Glutamatergic neuron (in vitro differentiated cells): ENCODE results near the gene P3H2. TPM values are rescaled to one million over a fixed set of nuclear protein-coding genes. Genes with fewer than 3 reads are reported as not detected.

Experiments used
- DNase-seq: peaks from one replicate; pipeline ENCODE4 v3.0.0; 2022
- H3K27ac Mint-ChIP-seq: one replicate; pipeline ENCODE4 v1.8.0; 2020; ENCODE audit warnings: mild to moderate bottlenecking, mixed read lengths, inconsistent platforms; ENCODE audit not compliant: unreplicated experiment
- H3K27me3 Mint-ChIP-seq: one replicate; pipeline ENCODE4 v1.8.0; 2020; ENCODE audit warnings: mild to moderate bottlenecking, moderate library complexity, mixed read lengths, inconsistent platforms; ENCODE audit not compliant: unreplicated experiment
- H3K36me3 Mint-ChIP-seq: one replicate; pipeline ENCODE4 v1.8.0; 2020; ENCODE audit warnings: mild to moderate bottlenecking, mixed read lengths, inconsistent platforms; ENCODE audit not compliant: unreplicated experiment
- H3K4me1 Mint-ChIP-seq: one replicate; pipeline ENCODE4 v1.8.0; 2020; ENCODE audit warnings: mild to moderate bottlenecking, low read depth, mixed read lengths, inconsistent platforms; ENCODE audit not compliant: unreplicated experiment
- H3K4me3 Mint-ChIP-seq: one replicate; pipeline ENCODE4 v1.8.0; 2020; ENCODE audit warnings: mild to moderate bottlenecking, mixed read lengths, inconsistent platforms; ENCODE audit not compliant: unreplicated experiment
- H3K9me3 Mint-ChIP-seq: one replicate; pipeline ENCODE4 v1.8.0; 2020; ENCODE audit warnings: mild to moderate bottlenecking, moderate library complexity, mixed read lengths, inconsistent platforms; ENCODE audit not compliant: unreplicated experiment
- long read RNA-seq: library from polyadenylated mRNA; unstranded; transcript quantifications from one replicate; pipeline ENCODE4 v2.0.0, GENCODE V29; 2020; ENCODE audit not compliant: unreplicated experiment
- total RNA-seq: library from RNA; stranded (reverse); fragmentation: NEBNext Ultra II Directional; extraction: Animal tissue kit (Norgen Biotek cat#: 25700); gene quantifications from one replicate; pipeline ENCODE4 v1.2.1, GENCODE V29; 2021; ENCODE audit not compliant: unreplicated experiment
- TF ChIP-seq, protein P1 (sequence below): fragments of 200-600 bp; sonication (generic); IDR thresholded peaks from one replicate; pipeline ENCODE4 v1.5.0; 2021; ENCODE audit not compliant: partially characterized antibody, unreplicated experiment

P3H2 gene, protein sequence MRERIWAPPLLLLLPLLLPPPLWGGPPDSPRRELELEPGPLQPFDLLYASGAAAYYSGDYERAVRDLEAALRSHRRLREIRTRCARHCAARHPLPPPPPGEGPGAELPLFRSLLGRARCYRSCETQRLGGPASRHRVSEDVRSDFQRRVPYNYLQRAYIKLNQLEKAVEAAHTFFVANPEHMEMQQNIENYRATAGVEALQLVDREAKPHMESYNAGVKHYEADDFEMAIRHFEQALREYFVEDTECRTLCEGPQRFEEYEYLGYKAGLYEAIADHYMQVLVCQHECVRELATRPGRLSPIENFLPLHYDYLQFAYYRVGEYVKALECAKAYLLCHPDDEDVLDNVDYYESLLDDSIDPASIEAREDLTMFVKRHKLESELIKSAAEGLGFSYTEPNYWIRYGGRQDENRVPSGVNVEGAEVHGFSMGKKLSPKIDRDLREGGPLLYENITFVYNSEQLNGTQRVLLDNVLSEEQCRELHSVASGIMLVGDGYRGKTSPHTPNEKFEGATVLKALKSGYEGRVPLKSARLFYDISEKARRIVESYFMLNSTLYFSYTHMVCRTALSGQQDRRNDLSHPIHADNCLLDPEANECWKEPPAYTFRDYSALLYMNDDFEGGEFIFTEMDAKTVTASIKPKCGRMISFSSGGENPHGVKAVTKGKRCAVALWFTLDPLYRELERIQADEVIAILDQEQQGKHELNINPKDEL
- 28.6 TPM for total RNA-seq
- long read RNA-seq, partial matches to known transcripts: 0 of 1 reads
- long read RNA-seq, other reads (novel, unspliced or antisense): 1 of 1 reads

DNA sequence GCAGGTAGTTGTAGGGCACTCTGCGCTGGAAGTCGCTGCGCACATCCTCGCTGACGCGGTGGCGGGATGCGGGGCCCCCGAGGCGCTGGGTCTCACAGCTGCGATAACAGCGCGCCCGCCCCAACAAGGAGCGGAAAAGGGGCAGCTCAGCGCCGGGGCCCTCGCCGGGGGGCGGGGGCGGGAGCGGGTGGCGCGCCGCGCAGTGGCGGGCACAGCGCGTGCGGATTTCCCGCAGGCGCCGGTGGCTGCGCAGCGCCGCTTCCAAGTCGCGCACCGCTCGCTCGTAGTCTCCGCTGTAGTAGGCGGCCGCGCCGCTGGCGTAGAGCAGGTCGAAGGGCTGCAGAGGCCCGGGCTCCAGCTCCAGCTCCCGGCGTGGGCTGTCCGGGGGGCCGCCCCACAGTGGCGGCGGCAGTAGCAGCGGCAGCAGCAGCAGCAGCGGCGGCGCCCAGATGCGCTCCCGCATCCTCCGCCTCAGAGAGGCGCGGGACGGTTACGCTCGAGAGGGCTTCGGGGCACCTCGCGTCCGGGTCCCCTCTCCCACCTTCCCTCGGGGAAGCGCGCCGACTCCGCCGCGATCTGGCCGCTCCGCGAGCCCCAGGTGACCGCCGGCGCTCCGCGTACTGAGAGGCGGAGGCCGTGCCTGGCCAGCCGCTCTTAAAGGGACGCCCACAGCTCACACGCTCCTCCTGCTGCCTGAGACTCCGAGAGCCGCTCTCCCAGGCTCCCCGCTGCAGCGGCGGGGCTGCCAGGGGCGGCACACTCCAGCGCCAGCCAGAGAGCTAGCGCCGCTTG is at the start of gene P3H2:
P3H2 (minus strand) TSS at position 629 of the 792 bp plus-strand sequence; CDS start at position 463, 166 bp downstream.
- Mint-ChIP-seq H3K4me3 (peak within 1 kb of the TSS; percentile 84), H3K27ac (no peak within 1 kb of the TSS), H3K4me1 (no peaks in the 10 kb centered on the region), H3K27me3 (peaks cover 6% of the 10 kb centered on the region), H3K36me3 (no peaks in the 10 kb centered on the region), H3K9me3 (no peaks in the 10 kb centered on the region)
- TF ChIP-seq, protein P1, sequence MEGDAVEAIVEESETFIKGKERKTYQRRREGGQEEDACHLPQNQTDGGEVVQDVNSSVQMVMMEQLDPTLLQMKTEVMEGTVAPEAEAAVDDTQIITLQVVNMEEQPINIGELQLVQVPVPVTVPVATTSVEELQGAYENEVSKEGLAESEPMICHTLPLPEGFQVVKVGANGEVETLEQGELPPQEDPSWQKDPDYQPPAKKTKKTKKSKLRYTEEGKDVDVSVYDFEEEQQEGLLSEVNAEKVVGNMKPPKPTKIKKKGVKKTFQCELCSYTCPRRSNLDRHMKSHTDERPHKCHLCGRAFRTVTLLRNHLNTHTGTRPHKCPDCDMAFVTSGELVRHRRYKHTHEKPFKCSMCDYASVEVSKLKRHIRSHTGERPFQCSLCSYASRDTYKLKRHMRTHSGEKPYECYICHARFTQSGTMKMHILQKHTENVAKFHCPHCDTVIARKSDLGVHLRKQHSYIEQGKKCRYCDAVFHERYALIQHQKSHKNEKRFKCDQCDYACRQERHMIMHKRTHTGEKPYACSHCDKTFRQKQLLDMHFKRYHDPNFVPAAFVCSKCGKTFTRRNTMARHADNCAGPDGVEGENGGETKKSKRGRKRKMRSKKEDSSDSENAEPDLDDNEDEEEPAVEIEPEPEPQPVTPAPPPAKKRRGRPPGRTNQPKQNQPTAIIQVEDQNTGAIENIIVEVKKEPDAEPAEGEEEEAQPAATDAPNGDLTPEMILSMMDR: no peak
- peak; percentile 87 for DNase-seq

DNA sequence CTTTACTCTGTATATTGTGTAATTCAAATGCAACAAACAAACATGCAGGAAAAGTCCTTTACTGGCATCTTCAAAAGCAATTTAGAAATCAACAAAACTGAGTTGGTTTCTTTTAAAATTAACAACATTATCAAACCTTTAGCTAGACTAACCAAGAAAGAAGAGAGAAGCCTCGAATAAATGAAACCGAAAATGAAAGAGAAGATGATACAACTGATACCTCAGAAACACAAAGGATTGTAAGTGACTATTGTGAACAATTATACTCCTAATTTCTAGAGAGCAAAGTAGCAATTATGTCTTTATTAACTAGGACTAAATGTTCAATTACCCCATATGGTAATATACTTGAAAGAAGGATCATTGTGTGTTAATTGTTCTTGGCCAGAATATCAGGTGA is 49.2 kb upstream of the P3H2 start:
- Mint-ChIP-seq H3K27ac (no peak overlapping the region), H3K36me3 (no peaks in the 10 kb centered on the region)

DNA sequence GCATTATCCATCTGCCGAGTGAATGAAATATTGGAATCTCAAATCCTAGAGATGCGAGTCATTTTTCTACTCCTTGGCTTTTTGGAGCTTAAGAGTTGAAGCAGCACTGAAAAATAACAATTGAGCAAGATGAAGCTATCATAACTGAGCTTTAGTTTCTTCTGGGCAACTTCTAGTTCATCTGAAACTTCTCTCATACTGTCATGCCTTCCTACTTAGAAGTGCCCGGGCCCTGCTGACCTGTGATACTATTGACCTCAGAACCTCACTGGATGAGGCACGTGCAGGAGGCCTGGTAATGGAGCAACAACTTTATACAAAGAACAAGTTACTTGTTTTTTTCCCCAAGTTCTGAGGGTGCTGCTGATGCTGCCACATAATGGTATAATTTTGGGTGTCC is 48.5 kb upstream of the P3H2 start:
- no peak overlapping the region for H3K27ac Mint-ChIP-seq
- H3K27me3 Mint-ChIP-seq: no peaks in the 10 kb centered on the region
- H3K36me3 Mint-ChIP-seq: no peaks in the 10 kb centered on the region
- H3K4me1 Mint-ChIP-seq: no peaks in the 10 kb centered on the region
- H3K4me3 Mint-ChIP-seq: no peak overlapping the region
- DNase-seq: no peak
- TF ChIP-seq, protein P1: no peak
- no peaks in the 10 kb centered on the region for H3K9me3 Mint-ChIP-seq

More for the DNA sequence above, 49.2 kb upstream of the P3H2 start:
- no peaks in the 10 kb centered on the region for H3K27me3 Mint-ChIP-seq
- TF ChIP-seq, protein P1: no peak
- no peak overlapping the region for H3K4me3 Mint-ChIP-seq
- DNase-seq: no peak
- no peaks in the 10 kb centered on the region for H3K9me3 Mint-ChIP-seq
- H3K4me1 Mint-ChIP-seq: no peaks in the 10 kb centered on the region

DNA sequence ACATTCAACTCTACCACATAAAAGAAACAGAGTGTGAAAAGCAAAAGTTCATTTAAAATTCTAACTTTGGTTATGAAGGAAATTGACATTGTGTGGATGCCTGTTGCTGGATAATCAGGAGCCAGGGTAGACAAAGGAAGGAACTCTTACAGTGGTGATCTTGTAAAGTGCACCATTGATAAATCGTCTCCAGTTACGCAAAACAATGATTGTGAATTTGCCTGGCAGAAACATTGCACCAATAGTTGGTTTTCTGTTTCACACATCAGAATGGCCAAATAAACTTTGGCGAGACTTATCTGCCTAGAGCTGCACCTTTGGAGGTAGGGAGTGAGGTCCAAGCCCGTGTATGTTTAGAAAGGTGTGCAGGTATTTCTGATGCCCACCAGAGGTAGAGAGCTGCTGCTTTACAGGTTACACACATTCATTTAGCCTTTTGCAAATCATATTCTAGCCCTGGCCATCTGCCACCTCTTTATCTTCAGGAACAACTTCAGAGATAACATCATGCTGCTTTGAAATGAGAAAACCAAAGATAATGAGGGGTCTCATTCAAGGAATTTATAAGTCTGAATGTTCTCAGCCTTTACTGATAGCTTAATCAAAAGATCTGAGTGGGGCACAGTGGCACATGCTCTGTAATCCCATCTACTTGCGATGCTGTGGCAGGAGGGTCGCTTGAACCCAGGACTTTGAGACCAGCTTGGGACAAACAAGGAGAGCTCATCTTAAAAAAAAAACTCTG is 47.4 kb upstream of the P3H2 start:
- Mint-ChIP-seq H3K4me1 (no peaks in the 10 kb centered on the region), H3K36me3 (no peaks in the 10 kb centered on the region), H3K27ac (no peak overlapping the region), H3K27me3 (no peaks in the 10 kb centered on the region), H3K4me3 (no peak overlapping the region), H3K9me3 (no peaks in the 10 kb centered on the region)
- TF ChIP-seq, protein P1: no peak
- DNase-seq: no peak
